ENCODE measurements around the gene ARHGAP4.

The ARHGAP4 gene

DNA sequence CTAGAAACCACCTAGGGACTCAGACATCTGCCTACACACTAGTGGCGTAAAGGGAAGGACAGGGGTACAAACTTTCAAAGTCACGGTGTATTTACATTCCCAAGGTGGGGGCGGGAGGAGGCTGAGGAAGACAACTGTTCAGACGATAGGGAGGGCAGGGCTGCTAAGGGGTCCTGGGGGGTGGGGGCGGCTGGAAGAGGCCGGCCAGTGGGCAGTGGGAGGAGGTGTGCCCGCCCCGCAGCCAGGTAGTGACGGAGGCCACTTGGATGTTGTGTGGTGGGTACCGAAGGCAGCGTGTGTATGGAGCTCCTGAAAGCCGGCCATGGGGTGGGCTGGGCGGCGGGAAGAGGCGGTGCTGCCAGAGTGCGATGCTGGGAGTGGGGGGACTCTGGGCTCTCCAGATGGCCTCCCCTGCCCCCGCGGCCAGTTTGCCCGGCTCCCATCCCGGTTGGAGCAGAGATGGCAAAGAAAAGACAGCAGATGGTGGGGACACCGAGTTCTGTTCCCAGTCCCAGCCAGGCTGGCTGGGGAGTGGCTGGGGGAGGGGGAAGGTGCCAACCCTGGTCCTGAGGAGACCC is 64.2 kb downstream of the ARHGAP4 start:
- Histone ChIP-seq H3K4me1 (no peaks in the 10 kb centered on the region), H3K9me3 (no peaks in the 10 kb centered on the region), H3K4me3 (no peak overlapping the region), H3K27me3 (ENCODE audit: low read depth) (peaks cover 21% of the 10 kb centered on the region), H3K36me3 (replicated peaks) (no peaks in the 10 kb centered on the region)
- DNase-seq (ENCODE audit: low spot score in 2 of 2): no peak
- in situ Hi-C loops (cut with MboI; ENCODE audit: low sequenced_read_pairs): no loop called here

DNA sequence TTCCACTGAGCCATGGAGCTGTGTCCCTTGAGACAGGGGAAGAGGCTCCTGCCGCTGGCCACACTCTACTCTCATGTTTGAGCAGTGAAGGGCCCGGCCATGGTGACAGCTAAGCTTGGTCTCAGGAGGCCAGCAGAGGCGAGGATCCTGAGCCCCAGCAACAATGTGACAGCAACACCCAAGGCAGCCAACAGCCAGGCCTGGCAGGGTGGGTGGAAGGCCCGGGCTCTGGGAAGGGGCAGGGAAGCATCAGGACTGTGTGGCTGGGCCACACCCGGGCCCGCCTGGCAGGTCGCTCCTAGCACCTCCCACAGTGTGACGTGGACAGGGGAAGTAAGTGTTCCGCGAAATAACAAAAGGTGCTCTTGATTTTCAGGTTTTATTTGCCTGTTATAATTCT is 64.9 kb downstream of the ARHGAP4 start:
- Histone ChIP-seq H3K9me3 (no peaks in the 10 kb centered on the region), H3K4me3 (no peak overlapping the region), H3K4me1 (no peaks in the 10 kb centered on the region), H3K27me3 (ENCODE audit: low read depth) (peaks cover 26% of the 10 kb centered on the region), H3K36me3 (replicated peaks) (no peaks in the 10 kb centered on the region)
- DNase-seq (ENCODE audit: low spot score in 2 of 2): no peak
- in situ Hi-C loops (cut with MboI; ENCODE audit: low sequenced_read_pairs): no loop called here

All from HAP-1 (cell line).